ENCODE data around the gene RCSD1.
"Not testable (repeated sequence)": the region's sequence is repeated elsewhere in the genome, so short reads cannot be mapped to it uniquely, and the experiment has no call there.

The RCSD1 gene

GRCh38 chr1:167716000-167716271 lies 85.9 kb downstream of the RCSD1 start:
- Histone ChIP-seq H3K4me1 (ENCODE audit: control insufficient read depth in 5 of 5, insufficient read depth in 5 of 5, low read length in 5 of 5) (peaks cover 0 to 33% (median 27%) of the 10 kb centered on the region in 5 donors), H3K9me3 (ENCODE audit: control insufficient read depth in 5 of 5, low read length in 5 of 5) (no peaks in the 10 kb centered on the region), H3K27me3 (ENCODE audit: control insufficient read depth in 5 of 5, insufficient read depth in 4 of 5, low read length in 5 of 5) (no peaks in the 10 kb centered on the region), H3K4me3 (ENCODE audit: low read depth in 1 of 5, low read length in 5 of 5) (peak overlapping the region; percentile 76 to 89 (median 80)), H3K36me3 (ENCODE audit: control insufficient read depth in 5 of 5, insufficient read depth in 5 of 5, low read length in 5 of 5) (no peaks in the 10 kb centered on the region), H3K9ac (ENCODE audit: low read length in 5 of 5) (peak overlapping the region; percentile 51 to 92 (median 89)), H3K27ac (ENCODE audit: low read depth, low read length) (peak overlapping the region; percentile 85)

GRCh38 chr1:167717351-167717750 lies 87.3 kb downstream of the RCSD1 start:
- no peak overlapping the region for H3K27ac ChIP-seq (ENCODE audit: low read depth, low read length)
- H3K4me3 ChIP-seq (ENCODE audit: low read depth in 1 of 5, low read length in 5 of 5): no peak overlapping the region
- H3K9me3 ChIP-seq (ENCODE audit: control insufficient read depth in 5 of 5, low read length in 5 of 5): no peaks in the 10 kb centered on the region
- H3K36me3 ChIP-seq (ENCODE audit: control insufficient read depth in 5 of 5, insufficient read depth in 5 of 5, low read length in 5 of 5): no peaks in the 10 kb centered on the region
- H3K4me1 ChIP-seq (ENCODE audit: control insufficient read depth in 5 of 5, insufficient read depth in 5 of 5, low read length in 5 of 5): peaks cover 2 to 42% (median 27%) of the 10 kb centered on the region in 5 donors
- H3K9ac ChIP-seq (ENCODE audit: low read length in 5 of 5): no peak overlapping the region
- no peaks in the 10 kb centered on the region for H3K27me3 ChIP-seq (ENCODE audit: control insufficient read depth in 5 of 5, insufficient read depth in 4 of 5, low read length in 5 of 5)

GRCh38 chr1:167718914-167719691 lies 89.1 kb downstream of the RCSD1 start:
- H3K9ac ChIP-seq (ENCODE audit: low read length in 5 of 5): no peak overlapping the region
- no peaks in the 10 kb centered on the region for H3K27me3 ChIP-seq (ENCODE audit: control insufficient read depth in 5 of 5, insufficient read depth in 4 of 5, low read length in 5 of 5)
- H3K36me3 ChIP-seq (ENCODE audit: control insufficient read depth in 5 of 5, insufficient read depth in 5 of 5, low read length in 5 of 5): no peaks in the 10 kb centered on the region
- H3K4me1 ChIP-seq (ENCODE audit: control insufficient read depth in 5 of 5, insufficient read depth in 5 of 5, low read length in 5 of 5): peaks cover 5 to 50% (median 33%) of the 10 kb centered on the region in 5 donors
- H3K4me3 ChIP-seq (ENCODE audit: low read depth in 1 of 5, low read length in 5 of 5): no peak overlapping the region
- peak overlapping the region; percentile 18 for H3K27ac ChIP-seq (ENCODE audit: low read depth, low read length)
- no peaks in the 10 kb centered on the region for H3K9me3 ChIP-seq (ENCODE audit: control insufficient read depth in 5 of 5, low read length in 5 of 5)

- H3K4me1 ChIP-seq (ENCODE audit: control insufficient read depth in 5 of 5, insufficient read depth in 5 of 5, low read length in 5 of 5): peaks cover 8 to 49% (median 38%) of the 10 kb centered on the region in 5 donors
- not testable (repeated sequence) for H3K9me3 ChIP-seq (ENCODE audit: control insufficient read depth in 5 of 5, low read length in 5 of 5); H3K9ac ChIP-seq (ENCODE audit: low read length in 5 of 5); H3K36me3 ChIP-seq (ENCODE audit: control insufficient read depth in 5 of 5, insufficient read depth in 5 of 5, low read length in 5 of 5); H3K27ac ChIP-seq (ENCODE audit: low read depth, low read length); H3K4me3 ChIP-seq (ENCODE audit: low read depth in 1 of 5, low read length in 5 of 5); H3K27me3 ChIP-seq (ENCODE audit: control insufficient read depth in 5 of 5, insufficient read depth in 4 of 5, low read length in 5 of 5)
Observed at GRCh38 chr1:167719715-167720421, 89.8 kb downstream of the RCSD1 start.

- peak overlapping the region; percentile 79 to 95 (median 90) for H3K9ac ChIP-seq (ENCODE audit: low read length in 5 of 5)
- H3K36me3 ChIP-seq (ENCODE audit: control insufficient read depth in 5 of 5, insufficient read depth in 5 of 5, low read length in 5 of 5): no peaks in the 10 kb centered on the region
- H3K27me3 ChIP-seq (ENCODE audit: control insufficient read depth in 5 of 5, insufficient read depth in 4 of 5, low read length in 5 of 5): no peaks in the 10 kb centered on the region
- peak overlapping the region; percentile 91 for H3K27ac ChIP-seq (ENCODE audit: low read depth, low read length)
- H3K4me1 ChIP-seq (ENCODE audit: control insufficient read depth in 5 of 5, insufficient read depth in 5 of 5, low read length in 5 of 5): peaks cover 8 to 44% (median 38%) of the 10 kb centered on the region in 5 donors
- H3K9me3 ChIP-seq (ENCODE audit: control insufficient read depth in 5 of 5, low read length in 5 of 5): no peaks in the 10 kb centered on the region
- H3K4me3 ChIP-seq (ENCODE audit: low read depth in 1 of 5, low read length in 5 of 5): peak overlapping the region; percentile 81 to 88 (median 84)
Observed at GRCh38 chr1:167720965-167721616, 91.1 kb downstream of the RCSD1 start.

GRCh38 chr1:167721617-167722151 lies 91.7 kb downstream of the RCSD1 start, which contains the start of gene MPZL1:
TSS of gene MPZL1 (plus strand) at chr1:167721982. CDS start at chr1:167722152, 170 bp downstream.
- Histone ChIP-seq H3K27ac (ENCODE audit: low read depth, low read length) (peak within 1 kb of the TSS; percentile 91), H3K4me3 (ENCODE audit: low read depth in 1 of 5, low read length in 5 of 5) (peak within 1 kb of the TSS; percentile 81 to 88 (median 84)), H3K4me1 (ENCODE audit: control insufficient read depth in 5 of 5, insufficient read depth in 5 of 5, low read length in 5 of 5) (peaks cover 8 to 49% (median 44%) of the 10 kb centered on the region in 5 donors), H3K9me3 (ENCODE audit: control insufficient read depth in 5 of 5, low read length in 5 of 5) (no peaks in the 10 kb centered on the region), H3K36me3 (ENCODE audit: control insufficient read depth in 5 of 5, insufficient read depth in 5 of 5, low read length in 5 of 5) (no peaks in the 10 kb centered on the region), H3K9ac (ENCODE audit: low read length in 5 of 5) (peak within 1 kb of the TSS; percentile 79 to 95 (median 90)), H3K27me3 (ENCODE audit: control insufficient read depth in 5 of 5, insufficient read depth in 4 of 5, low read length in 5 of 5) (no peaks in the 10 kb centered on the region)

- no peaks in the 10 kb centered on the region for H3K36me3 ChIP-seq (ENCODE audit: control insufficient read depth in 5 of 5, insufficient read depth in 5 of 5, low read length in 5 of 5)
- H3K4me1 ChIP-seq (ENCODE audit: control insufficient read depth in 5 of 5, insufficient read depth in 5 of 5, low read length in 5 of 5): peaks cover 8 to 50% (median 46%) of the 10 kb centered on the region in 5 donors
- H3K9ac ChIP-seq (ENCODE audit: low read length in 5 of 5): peak overlapping the region; percentile 43 to 95 (median 83)
- no peaks in the 10 kb centered on the region for H3K27me3 ChIP-seq (ENCODE audit: control insufficient read depth in 5 of 5, insufficient read depth in 4 of 5, low read length in 5 of 5)
- H3K4me3 ChIP-seq (ENCODE audit: low read depth in 1 of 5, low read length in 5 of 5): peak overlapping the region; percentile 80 to 88 (median 84)
- peak overlapping the region; percentile 91 for H3K27ac ChIP-seq (ENCODE audit: low read depth, low read length)
- H3K9me3 ChIP-seq (ENCODE audit: control insufficient read depth in 5 of 5, low read length in 5 of 5): no peaks in the 10 kb centered on the region
Observed at GRCh38 chr1:167722152-167722869, 92.3 kb downstream of the RCSD1 start.

- H3K36me3 ChIP-seq (ENCODE audit: control insufficient read depth in 5 of 5, insufficient read depth in 5 of 5, low read length in 5 of 5): no peaks in the 10 kb centered on the region
- H3K27me3 ChIP-seq (ENCODE audit: control insufficient read depth in 5 of 5, insufficient read depth in 4 of 5, low read length in 5 of 5): no peaks in the 10 kb centered on the region
- peak overlapping the region; percentile 91 for H3K27ac ChIP-seq (ENCODE audit: low read depth, low read length)
- peak overlapping the region; percentile 80 to 88 (median 84) for H3K4me3 ChIP-seq (ENCODE audit: low read depth in 1 of 5, low read length in 5 of 5)
- H3K9me3 ChIP-seq (ENCODE audit: control insufficient read depth in 5 of 5, low read length in 5 of 5): no peaks in the 10 kb centered on the region
- peak overlapping the region; percentile 43 to 95 (median 83) for H3K9ac ChIP-seq (ENCODE audit: low read length in 5 of 5)
- peaks cover 8 to 56% (median 51%) of the 10 kb centered on the region in 5 donors for H3K4me1 ChIP-seq (ENCODE audit: control insufficient read depth in 5 of 5, insufficient read depth in 5 of 5, low read length in 5 of 5)
Observed at GRCh38 chr1:167722870-167723251, 92.8 kb downstream of the RCSD1 start.

GRCh38 chr1:167723707-167724323 lies 93.8 kb downstream of the RCSD1 start:
- H3K4me1 ChIP-seq (ENCODE audit: control insufficient read depth in 5 of 5, insufficient read depth in 5 of 5, low read length in 5 of 5): peaks cover 8 to 57% (median 55%) of the 10 kb centered on the region in 5 donors
- H3K9me3 ChIP-seq (ENCODE audit: control insufficient read depth in 5 of 5, low read length in 5 of 5): no peaks in the 10 kb centered on the region
- peak overlapping the region; percentile 91 for H3K27ac ChIP-seq (ENCODE audit: low read depth, low read length)
- peak overlapping the region in 4 of 5 donors; percentile 23 to 90 (median 30) for H3K9ac ChIP-seq (ENCODE audit: low read length in 5 of 5)
- H3K27me3 ChIP-seq (ENCODE audit: control insufficient read depth in 5 of 5, insufficient read depth in 4 of 5, low read length in 5 of 5): no peaks in the 10 kb centered on the region
- peak overlapping the region; percentile 80 to 88 (median 84) for H3K4me3 ChIP-seq (ENCODE audit: low read depth in 1 of 5, low read length in 5 of 5)
- H3K36me3 ChIP-seq (ENCODE audit: control insufficient read depth in 5 of 5, insufficient read depth in 5 of 5, low read length in 5 of 5): no peaks in the 10 kb centered on the region

Data from subcutaneous abdominal adipose tissue (tissue), 5 donors.